ENCODE data around the gene NME3.
"Not testable (repeated sequence)": the region's sequence is repeated elsewhere in the genome, so short reads cannot be mapped to it uniquely, and the experiment has no call there.

The NME3 gene

DNA sequence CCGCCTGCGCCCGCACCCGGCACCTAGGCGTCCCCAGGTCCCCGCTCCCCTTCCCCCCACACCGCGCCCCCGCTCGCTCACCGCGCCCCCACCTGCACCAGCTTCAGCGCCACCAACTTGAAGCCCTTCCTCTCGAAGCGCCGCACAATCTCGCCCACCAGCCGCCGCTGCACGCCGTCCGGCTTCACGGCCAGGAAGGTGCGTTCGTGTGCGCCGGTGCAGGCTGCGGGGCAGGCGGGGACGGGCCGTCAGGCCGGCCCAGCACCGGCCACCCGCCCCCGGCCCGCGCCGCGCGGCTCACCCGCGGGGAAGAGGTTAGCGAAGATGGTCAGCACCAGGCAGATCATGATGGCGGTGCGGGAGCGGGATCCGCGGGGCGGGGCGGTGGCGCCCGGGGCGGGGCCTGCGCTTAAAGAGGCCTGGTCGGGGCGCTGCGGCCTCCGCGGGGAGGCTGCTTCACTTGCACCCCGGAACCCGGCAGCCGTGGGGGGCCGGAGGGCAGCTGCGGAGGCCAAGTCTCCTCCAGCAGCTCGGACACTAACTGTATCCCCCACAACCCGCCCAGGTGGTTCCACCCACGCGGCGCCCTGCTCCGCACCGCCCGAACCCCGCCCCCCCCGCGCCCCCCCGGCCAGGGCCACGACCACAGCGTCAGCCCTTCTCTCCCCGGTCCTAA is at the start of gene NME3:
NME3 (minus strand) TSS at position 356 of the 676 bp plus-strand sequence; CDS start at position 347, 9 bp downstream.
- peak in 1 of 2 experiments; percentile 55 for DNase-seq

DNA sequence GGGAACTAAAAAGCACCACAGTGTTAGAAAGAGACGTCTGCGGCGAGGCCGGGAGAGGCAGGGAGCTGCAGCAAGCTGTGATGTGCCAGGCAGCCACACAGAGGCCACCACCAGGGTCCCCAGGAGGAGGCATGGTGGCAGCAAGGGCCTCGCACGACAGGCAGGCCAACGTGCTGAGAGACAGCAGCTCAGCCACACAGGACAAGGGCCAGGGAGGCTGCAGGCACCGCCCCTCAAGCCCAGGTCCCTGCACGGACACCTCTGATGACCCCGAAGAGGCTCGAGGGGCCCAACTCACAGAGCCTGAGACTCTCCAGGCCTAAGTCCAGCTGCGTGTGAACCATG is 49.6 kb upstream of the NME3 start:
- no peak for DNase-seq

- no peak for DNase-seq
Observed at GRCh38 chr16:1820096-1820945, 49.0 kb upstream of the NME3 start.

DNA sequence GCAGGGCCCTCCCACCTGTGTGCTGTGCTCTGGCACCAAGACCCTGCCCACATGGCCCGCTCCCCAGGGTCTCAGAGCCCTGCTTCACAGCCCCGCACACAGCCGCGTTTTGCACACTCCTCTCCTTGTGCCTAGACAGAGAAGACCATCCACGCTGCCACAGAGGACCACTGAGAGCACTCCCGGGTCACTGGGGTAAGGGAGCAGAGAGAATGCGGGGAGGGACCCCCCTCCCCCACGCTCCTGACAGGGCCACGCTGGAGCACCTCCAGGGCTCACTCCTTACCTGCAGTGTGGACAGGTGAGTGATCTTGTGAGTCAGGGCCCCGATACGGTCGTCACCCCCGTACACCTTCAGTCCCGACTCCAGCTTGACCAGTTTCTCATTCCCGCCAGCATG is 48.3 kb upstream of the NME3 start:
- DNase-seq = no peak

GRCh38 chr16:1818873-1819525 is 47.7 kb upstream of the NME3 start:
- no peak for DNase-seq

GRCh38 chr16:1818204-1818872 is 47.0 kb upstream of the NME3 start:
- DNase-seq = no peak

DNA sequence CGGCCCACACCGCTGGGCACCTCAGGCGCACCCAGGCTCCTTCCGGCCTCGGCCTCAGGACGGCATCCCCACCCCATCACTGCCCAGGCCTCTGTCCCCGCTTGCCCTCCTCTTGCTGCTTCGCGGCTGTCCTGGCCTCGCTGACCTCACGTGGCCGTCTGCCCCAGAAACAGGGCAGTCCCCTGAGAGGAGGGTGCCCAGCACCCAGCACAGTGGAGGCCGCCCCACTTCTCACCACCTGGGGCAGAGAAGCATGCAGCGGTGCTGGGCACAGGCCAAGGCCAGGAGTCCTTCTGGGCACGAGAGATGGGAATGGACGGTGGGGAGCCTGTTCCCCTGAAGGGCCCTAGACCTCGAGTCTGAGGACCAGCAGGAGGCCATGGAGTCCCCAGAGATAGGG is 46.4 kb upstream of the NME3 start:
- no peak for DNase-seq

DNA sequence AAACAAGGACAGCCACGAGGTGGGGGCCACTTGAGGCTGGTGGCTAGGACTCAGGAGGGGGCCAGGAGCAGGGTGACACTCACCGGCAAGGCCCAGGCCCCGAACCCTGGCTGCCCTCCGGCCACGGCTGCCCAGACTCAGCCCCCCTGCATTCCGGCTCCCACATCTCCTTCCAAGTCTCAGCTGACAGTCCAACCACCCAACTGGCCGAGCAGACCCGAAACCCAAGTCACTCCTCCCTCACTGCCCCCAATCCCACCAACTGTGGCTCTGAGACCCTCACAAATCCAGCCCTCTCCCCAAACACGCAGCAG is 45.9 kb upstream of the NME3 start:
- DNase-seq = no peak

- no peak for DNase-seq
Observed at GRCh38 chr16:1816396-1817275, 45.3 kb upstream of the NME3 start.

- DNase-seq = no peak
Observed at GRCh38 chr16:1815461-1815860, 44.1 kb upstream of the NME3 start.

- DNase-seq = peak; percentile 3 to 67
Observed at GRCh38 chr16:1812732-1813163, 41.4 kb upstream of the NME3 start.

DNA sequence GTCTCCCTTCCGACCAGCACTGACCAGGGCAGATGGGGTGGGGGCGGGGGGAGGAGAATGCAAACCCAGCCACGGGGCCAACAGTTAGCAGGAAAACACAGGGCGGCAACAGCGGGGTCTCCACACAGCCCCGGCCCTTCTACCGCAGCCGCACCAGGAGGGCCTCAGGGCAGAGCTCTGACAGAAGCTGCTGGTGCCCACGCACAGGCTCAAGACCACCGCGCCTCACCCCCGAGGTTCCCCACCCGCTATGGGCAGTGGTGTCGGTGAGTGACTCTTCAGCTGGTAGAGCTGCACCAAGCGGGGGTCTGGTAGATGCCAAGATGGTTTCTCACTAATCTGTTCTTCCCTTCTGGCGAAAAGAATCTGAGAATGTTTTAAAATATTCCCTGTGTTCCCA is 39.2 kb upstream of the NME3 start:
- no peak for DNase-seq

DNA sequence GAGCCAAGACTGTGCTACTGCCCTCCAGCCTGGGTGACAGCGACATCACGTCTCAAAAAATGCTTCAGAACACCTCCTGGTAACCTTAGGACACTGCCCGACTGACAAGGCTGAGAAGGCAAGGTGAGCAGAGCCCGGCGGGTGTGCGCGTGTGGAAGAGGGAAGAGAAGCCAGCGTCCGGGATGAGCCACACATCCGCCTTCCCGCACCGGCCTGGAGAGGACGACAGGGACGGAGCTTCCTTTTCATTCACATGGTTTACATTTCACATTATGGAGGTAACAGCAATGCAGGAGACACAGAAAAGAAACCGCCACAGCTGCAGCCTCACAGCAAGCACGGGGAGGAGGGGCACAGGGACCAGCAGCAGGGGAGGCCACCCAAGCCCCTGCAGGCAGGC is 38.8 kb upstream of the NME3 start:
- DNase-seq = no peak

GRCh38 chr16:1809281-1809801 is 38.0 kb upstream of the NME3 start:
- DNase-seq = no peak

GRCh38 chr16:1808691-1809090 is 37.3 kb upstream of the NME3 start:
- DNase-seq = no peak

GRCh38 chr16:1807626-1808025 is 36.3 kb upstream of the NME3 start:
- no peak for DNase-seq

DNA sequence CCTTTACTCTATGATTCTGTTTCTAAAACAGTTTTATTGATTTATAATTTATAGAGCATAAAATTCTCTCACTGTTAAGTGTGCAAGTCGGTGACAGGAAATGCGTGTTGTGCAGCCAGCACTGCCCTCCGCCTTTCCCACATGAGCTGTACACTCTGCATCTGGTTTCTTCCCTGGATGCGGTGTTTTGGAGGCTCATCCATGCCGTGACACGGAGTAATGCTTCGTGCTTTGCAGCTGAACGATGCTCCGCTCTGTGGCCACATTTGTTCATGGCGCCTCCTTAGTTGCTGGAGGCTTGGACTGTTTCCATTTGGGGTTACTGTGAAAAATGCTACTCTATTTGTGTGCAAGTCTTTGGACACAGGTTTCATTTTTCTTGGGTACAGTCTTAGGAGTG is 29.4 kb upstream of the NME3 start:
- DNase-seq = no peak

DNA sequence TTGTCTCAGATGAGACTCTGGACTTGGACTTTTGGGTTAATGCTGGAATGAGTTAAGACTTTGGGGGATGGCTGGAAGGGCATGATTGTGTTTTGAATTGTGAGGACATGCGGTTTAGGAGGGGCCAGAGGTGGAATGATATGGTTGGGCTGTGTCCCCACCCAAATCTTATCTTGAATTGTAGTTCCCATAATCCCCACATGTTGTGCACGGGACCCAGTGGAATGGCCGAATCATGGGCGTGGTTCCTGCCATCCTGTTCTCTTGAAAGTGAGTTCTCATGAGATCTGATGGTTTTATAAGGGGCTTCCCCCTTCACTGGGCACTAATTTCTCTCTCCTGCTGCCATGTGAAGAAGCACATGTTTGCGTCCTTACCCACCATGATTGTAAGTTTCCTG is 27.9 kb upstream of the NME3 start:
- DNase-seq = not testable (repeated sequence)

DNA sequence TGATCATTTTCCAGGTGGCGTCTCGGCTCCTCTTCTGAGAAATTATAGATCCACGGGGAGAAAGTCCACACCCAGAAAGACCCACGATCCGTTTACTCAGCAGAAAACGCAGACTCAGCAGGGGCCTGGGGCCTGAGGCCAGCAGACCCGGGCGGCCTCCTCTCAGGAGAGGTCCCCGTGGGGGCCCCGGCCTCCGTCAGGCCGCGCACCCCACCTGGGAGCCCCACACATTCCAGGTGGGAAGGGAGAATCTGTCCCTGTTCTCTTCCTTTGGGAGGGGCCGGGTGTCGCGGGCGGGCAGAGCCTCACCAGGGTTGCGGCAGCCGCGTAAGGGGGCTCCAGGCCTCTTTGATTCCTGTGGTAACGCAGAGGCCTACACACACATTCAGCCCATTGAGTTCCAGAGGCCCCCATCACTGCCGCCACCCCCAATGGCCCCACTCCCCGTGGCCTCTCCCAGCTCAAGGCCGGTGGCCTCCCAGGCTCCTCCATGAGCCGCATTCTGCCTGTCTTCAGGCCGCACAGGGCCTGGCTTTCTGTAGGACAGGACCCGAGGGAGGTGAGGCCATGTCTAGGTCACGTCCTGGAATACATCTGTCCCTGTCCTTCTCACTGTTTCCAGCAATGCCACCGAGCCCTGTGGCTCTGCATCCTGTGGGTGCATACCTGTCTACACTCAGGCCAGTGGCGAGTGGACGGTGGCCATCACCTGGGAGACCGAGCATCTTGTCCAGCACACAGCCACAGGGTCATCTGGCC is 23.7 kb upstream of the NME3 start:
- no peak for DNase-seq

DNA sequence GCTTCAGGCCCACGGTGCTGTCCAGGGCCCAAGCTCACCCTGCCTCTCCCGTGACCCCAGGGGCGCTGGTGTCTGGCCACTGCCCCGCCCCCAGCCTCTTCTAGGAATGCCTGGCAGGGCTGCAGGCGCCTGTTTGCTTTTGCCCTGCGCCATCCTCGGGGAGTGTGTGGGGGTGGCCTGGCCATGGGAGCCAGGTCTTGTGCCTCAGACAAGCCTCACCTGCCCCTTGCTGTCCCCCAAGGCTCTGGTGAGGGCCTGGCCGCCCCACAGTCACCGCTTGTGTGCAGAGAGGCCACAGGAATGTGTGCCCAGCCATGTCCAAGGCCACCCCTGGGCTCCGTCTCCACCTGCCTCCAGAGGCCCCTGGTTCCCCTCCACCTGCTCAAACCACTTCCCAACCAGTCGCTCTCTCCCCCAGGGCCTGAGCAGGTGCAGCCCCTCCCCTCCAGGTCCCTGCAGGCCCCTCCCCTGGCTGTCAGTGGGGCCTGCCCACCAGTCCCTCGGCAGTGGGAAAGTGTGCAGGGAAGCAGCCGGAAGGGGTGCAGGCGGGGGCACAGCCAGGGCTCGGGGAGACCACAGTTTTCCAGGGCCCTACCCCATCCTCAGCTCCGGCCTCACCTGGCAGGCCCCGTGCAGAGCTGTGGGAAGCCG is 23.0 kb upstream of the NME3 start:
- peak; percentile 6 to 70 for DNase-seq
